Mammary epithelial cell (primary cell): Measurements from ENCODE around the gene PLXNB2.

Source experiments
- CTCF ChIP-seq, 2 donors: IDR thresholded peaks in 1 of 2; conservative IDR thresholded peaks in 1 of 2; 2 replicates each; pipeline ENCODE4 v1.5.1; 2011 to 2012; ENCODE audit warnings: inconsistent platforms in 2 of 2, low read length in 2 of 2, mild to moderate bottlenecking in 2 of 2, control low read depth in 1 of 2, low read depth in 1 of 2; ENCODE audit not compliant: insufficient read depth in 1 of 2; ENCODE audit errors: extremely low read depth in 1 of 2
- EZH2 ChIP-seq: IDR thresholded peaks from 2 replicates; pipeline ENCODE4 v1.6.1; 2012; ENCODE audit warnings: low read length, inconsistent platforms, borderline replicate concordance

- no peak for TF ChIP-seq CTCF (conservative IDR thresholded peaks at IDR 0.05 in 1 of 2, IDR thresholded peaks at IDR 0.05 in 1 of 2; ENCODE audit: extremely low read depth in 1 of 2, insufficient read depth in 1 of 2, low read depth in 1 of 2, low read length in 2 of 2)
- no peak for TF ChIP-seq EZH2
Measured at GRCh38 chr22:50303515-50303847, 4.0 kb downstream of the PLXNB2 start.
